ENCODE results near the gene RNF213.
"Not testable (repeated sequence)": the region's sequence is repeated elsewhere in the genome, so short reads cannot be mapped to it uniquely, and the experiment has no call there.

Gene RNF213

DNA sequence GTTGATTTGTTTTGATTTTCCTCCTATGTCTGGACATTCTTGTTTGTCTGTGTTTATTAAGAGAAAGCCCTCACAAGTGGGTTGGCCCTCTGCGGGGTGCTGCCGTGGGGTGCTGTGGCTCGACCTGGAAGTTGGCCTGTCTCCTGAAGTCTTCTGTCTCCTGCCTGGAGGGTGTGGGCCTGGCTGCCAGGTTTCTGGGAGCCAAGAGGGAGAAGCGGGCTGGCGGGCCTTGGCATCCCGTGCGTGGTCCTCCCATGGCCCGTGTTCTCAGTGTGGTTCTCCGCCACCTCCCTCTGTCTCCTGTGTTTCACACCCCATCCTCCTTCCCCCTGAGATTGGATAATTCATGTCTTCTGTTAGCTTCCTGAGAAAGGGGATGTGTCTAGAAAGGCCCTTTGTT lies 69.6 kb downstream of the RNF213 start:
- TF ChIP-seq, protein P1, sequence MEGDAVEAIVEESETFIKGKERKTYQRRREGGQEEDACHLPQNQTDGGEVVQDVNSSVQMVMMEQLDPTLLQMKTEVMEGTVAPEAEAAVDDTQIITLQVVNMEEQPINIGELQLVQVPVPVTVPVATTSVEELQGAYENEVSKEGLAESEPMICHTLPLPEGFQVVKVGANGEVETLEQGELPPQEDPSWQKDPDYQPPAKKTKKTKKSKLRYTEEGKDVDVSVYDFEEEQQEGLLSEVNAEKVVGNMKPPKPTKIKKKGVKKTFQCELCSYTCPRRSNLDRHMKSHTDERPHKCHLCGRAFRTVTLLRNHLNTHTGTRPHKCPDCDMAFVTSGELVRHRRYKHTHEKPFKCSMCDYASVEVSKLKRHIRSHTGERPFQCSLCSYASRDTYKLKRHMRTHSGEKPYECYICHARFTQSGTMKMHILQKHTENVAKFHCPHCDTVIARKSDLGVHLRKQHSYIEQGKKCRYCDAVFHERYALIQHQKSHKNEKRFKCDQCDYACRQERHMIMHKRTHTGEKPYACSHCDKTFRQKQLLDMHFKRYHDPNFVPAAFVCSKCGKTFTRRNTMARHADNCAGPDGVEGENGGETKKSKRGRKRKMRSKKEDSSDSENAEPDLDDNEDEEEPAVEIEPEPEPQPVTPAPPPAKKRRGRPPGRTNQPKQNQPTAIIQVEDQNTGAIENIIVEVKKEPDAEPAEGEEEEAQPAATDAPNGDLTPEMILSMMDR (IDR thresholded peaks at IDR 0.05; ENCODE audit: extremely low read depth, insufficient read depth, missing control alignments), result no peak
- no peak for DNase-seq (ENCODE audit: low spot score)
- in situ Hi-C loops (cut with MboI; ENCODE audit: low pct_unique_long_range_greater_than_20kb, low sequenced_read_pairs, unreplicated experiment), result no loop called here

DNA sequence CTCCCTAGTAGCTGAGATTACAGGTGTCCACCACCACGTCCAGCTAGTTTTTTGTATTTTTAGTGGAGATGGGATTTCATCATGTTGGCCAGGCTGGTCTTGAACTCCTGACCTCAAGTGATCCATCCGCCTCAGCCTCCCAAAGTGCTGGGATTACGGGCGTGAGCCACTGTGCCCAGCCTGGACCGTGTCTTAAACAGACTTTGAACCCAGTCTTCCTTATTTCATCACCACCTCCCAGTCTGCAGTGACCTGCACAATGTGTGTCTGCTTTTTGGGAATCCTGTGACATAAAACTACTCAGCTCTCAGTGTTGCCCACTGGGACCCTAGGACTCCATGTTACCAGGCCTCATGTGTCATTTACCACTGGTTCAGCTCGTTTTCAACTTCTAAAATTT lies 70.3 kb downstream of the RNF213 start:
- DNase-seq (ENCODE audit: low spot score), result not testable (repeated sequence)

DNA sequence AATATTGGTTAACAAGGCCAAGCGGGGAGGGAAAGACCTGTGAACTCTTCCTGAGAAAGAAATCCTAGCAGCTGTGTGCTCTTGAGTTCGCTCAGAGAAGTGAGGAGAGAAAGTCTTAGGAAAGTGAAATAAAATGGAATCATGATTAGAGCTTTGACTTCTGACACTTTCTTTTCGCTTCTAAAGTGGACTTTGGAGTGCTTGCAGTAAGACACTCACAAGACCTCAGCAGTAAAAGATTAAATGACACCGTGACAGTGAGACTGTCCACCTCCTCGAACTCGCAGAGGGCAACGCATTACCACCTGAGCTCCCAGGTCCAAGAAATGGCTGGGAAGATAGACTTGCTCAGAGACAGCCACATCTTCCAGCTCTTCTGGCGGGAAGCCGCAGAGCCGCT lies 71.2 kb downstream of the RNF213 start:
- TF ChIP-seq, protein P1 (IDR thresholded peaks at IDR 0.05; ENCODE audit: extremely low read depth, insufficient read depth, missing control alignments), result no peak
- in situ Hi-C loops (cut with MboI; ENCODE audit: low pct_unique_long_range_greater_than_20kb, low sequenced_read_pairs, unreplicated experiment), result no loop called here
- no peak for DNase-seq (ENCODE audit: low spot score)

More for the DNA sequence above, 70.3 kb downstream of the RNF213 start:
- in situ Hi-C loops (cut with MboI; ENCODE audit: low pct_unique_long_range_greater_than_20kb, low sequenced_read_pairs, unreplicated experiment), result not testable (repeated sequence)

DNA sequence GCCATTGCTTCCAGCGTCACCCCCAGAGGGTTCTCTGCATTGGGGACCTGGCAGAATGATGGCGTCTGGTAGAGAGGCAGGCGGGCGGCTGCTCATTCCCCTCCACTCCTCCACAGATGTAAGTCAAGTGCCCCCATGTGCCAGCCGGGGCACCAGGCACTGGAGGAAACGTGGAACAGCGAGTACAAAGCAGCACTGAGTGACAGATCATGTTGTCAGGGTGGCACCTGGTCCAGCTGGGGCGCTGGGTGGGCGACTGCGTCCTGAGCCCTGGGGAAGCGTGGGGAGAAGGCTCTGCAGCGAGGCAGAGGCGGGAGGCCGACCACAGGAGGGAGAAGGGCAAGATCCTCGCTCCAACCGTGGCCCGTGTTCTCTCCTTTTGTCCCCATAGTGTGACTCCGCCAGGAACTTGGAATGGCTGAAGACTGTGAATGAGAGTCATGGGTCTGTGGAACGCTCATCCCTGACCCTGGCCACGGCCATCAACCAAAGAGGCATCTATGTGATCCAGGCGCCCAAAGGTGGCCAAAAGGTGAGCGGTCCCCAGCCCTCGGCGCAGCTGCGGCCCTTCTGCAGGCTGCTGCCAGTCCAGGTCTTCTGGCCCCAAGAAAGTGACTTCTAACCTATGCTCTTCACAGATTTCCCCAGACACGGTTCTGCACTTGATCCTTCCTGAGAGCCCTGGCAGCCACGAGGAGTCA lies 76.7 kb downstream of the RNF213 start:
- in situ Hi-C loops (cut with MboI; ENCODE audit: low pct_unique_long_range_greater_than_20kb, low sequenced_read_pairs, unreplicated experiment), result no loop called here
- TF ChIP-seq, protein P1 (IDR thresholded peaks at IDR 0.05; ENCODE audit: extremely low read depth, insufficient read depth, missing control alignments), result no peak
- DNase-seq (ENCODE audit: low spot score), result no peak

DNA sequence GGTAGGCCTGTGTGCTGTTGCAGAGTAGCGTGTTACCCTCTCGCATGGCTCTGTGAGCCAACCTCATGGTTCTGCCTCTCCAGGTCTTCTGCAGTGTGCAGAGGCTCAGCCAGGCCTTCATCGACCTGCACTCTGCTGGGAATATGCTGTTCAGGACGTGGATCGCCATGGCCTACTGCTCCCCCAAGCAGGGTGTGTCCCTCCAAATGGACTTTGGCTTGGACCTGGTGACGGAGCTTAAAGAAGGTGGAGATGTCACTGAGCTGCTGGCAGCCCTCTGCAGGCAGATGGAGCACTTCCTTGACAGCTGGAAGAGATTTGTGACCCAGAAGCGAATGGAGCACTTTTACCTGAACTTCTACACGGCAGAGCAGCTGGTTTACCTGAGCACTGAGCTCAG lies 78.5 kb downstream of the RNF213 start:
- TF ChIP-seq, protein P1 (IDR thresholded peaks at IDR 0.05; ENCODE audit: extremely low read depth, insufficient read depth, missing control alignments), result no peak

DNA sequence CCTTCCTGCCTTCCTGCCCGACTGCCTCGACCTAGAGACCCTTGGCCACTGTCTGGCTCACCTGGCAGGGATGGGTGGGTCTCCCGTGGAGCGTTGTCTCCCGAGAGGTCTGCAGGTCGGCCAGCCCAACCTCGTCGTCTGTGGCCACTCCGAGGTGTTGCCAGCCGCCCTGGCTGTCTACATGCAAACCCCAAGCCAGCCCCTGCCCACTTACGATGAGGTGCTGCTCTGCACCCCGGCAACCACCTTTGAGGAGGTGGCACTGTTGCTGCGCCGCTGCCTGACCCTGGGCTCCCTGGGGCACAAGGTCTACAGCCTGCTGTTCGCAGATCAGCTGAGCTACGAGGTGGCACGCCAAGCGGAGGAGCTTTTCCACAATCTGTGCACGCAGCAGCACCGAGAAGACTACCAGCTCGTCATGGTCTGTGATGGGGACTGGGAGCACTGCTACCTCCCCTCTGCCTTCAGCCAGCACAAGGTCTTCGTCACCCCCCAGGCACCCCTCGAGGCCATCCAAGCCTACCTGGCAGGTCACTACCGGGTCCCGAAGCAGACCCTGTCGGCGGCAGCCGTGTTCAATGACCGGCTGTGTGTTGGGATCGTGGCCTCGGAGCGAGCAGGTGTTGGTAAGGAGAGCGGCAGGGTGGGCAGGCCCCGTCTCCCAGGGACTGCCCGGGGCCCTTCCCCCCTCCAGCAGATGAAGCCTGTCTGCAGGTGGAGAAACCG lies 79.2 kb downstream of the RNF213 start:
- in situ Hi-C loops (cut with MboI; ENCODE audit: low pct_unique_long_range_greater_than_20kb, low sequenced_read_pairs, unreplicated experiment), result no loop called here
- no peak for DNase-seq (ENCODE audit: low spot score)
- TF ChIP-seq, protein P1 (IDR thresholded peaks at IDR 0.05; ENCODE audit: extremely low read depth, insufficient read depth, missing control alignments), result no peak

More for the DNA sequence above, 78.5 kb downstream of the RNF213 start:
- in situ Hi-C loops (cut with MboI; ENCODE audit: low pct_unique_long_range_greater_than_20kb, low sequenced_read_pairs, unreplicated experiment), result no loop called here
- DNase-seq (ENCODE audit: low spot score), result no peak

DNA sequence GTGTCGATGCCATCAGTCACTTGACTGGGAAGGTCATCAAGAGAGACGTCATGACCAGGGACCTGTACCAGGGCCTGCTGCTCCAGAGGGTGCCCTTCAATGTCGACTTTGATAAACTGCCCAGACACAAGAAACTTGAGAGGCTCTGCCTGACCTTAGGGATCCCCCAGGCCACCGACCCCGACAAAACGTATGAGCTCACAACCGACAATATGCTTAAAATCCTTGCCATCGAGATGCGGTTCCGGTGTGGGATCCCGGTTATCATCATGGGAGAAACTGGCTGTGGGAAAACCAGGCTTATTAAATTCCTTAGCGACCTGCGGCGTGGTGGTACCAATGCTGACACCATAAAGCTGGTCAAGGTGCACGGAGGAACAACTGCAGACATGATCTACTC lies 84.7 kb downstream of the RNF213 start:
- in situ Hi-C loops (cut with MboI; ENCODE audit: low pct_unique_long_range_greater_than_20kb, low sequenced_read_pairs, unreplicated experiment), result no loop called here
- no peak for DNase-seq (ENCODE audit: low spot score)
- TF ChIP-seq, protein P1 (IDR thresholded peaks at IDR 0.05; ENCODE audit: extremely low read depth, insufficient read depth, missing control alignments), result no peak
